ENCODE data around the gene GATAD2A. TPM values are rescaled to one million over a fixed set of nuclear protein-coding genes. Genes with fewer than 3 reads are reported as not detected.

Gene GATAD2A
- total RNA-seq, 1 donor from 2014 or later: 163 TPM

GRCh38 chr19:19492026-19492610, 86.6 kb downstream of the GATAD2A start:
- peaks cover 4% of the 10 kb centered on the region for H3K36me3 Mint-ChIP-seq (ENCODE audit: low read depth, unreplicated experiment)
- peaks cover 72% of the 10 kb centered on the region for H3K79me2 ChIP-seq (ENCODE audit: insufficient read depth, low read length)
- no peak for FAIRE-seq

GRCh38 chr19:19493841-19494546, 88.5 kb downstream of the GATAD2A start:
- peaks cover 17% of the 10 kb centered on the region for H3K36me3 ChIP-seq (ENCODE audit: insufficient read depth, low read length)
- FAIRE-seq: no peak

More at GRCh38 chr19:19492026-19492610, 86.6 kb downstream of the GATAD2A start:
- no peaks in the 10 kb centered on the region for H3K27me3 ChIP-seq (ENCODE audit: insufficient read depth, low read length)
- DNase-seq (ENCODE audit: low read depth): no peak
- no peak overlapping the region for H3K27ac ChIP-seq (ENCODE audit: low read depth, low read length)
- H3K9ac ChIP-seq (ENCODE audit: low read length): no peak overlapping the region
- peaks cover 25% of the 10 kb centered on the region for H3K4me1 Mint-ChIP-seq (ENCODE audit: low read depth, unreplicated experiment)
- H3K4me3 Mint-ChIP-seq (ENCODE audit: unreplicated experiment): no peak overlapping the region
- no peak overlapping the region for H3K4me2 ChIP-seq (ENCODE audit: low read length)
- peaks cover 12% of the 10 kb centered on the region for H3K36me3 ChIP-seq (ENCODE audit: insufficient read depth, low read length)
- no peak for TF ChIP-seq EZH2 (IDR thresholded peaks at IDR 0.05; ENCODE audit: insufficient read depth, low read length)
- TF ChIP-seq CTCF (IDR thresholded peaks at IDR 0.05; ENCODE audit: insufficient read depth, low read depth, low read length): no peak
- H4K20me1 ChIP-seq (ENCODE audit: insufficient read depth, low read length): peaks cover 43% of the 10 kb centered on the region
- H3K27me3 Mint-ChIP-seq (ENCODE audit: low read depth, unreplicated experiment): no peaks in the 10 kb centered on the region
- H3K4me3 ChIP-seq (ENCODE audit: insufficient read depth, low read depth, low read length): no peak overlapping the region
- H3K9me3 ChIP-seq (ENCODE audit: insufficient read depth, low read depth, low read length): no peaks in the 10 kb centered on the region
- H3K9me3 Mint-ChIP-seq (ENCODE audit: unreplicated experiment): no peaks in the 10 kb centered on the region
- H3K27ac Mint-ChIP-seq (ENCODE audit: unreplicated experiment): no peak overlapping the region
- H2AFZ ChIP-seq (ENCODE audit: low read depth, low read length): no peak overlapping the region
- H3K4me1 ChIP-seq (ENCODE audit: insufficient read depth, low read length): peaks cover 29% of the 10 kb centered on the region

More at GRCh38 chr19:19493841-19494546, 88.5 kb downstream of the GATAD2A start:
- Histone ChIP-seq H3K9me3 (ENCODE audit: insufficient read depth, low read depth, low read length) (no peaks in the 10 kb centered on the region), H3K4me1 (ENCODE audit: insufficient read depth, low read length) (peaks cover 17% of the 10 kb centered on the region), H2AFZ (ENCODE audit: low read depth, low read length) (no peak overlapping the region), H3K4me3 (ENCODE audit: insufficient read depth, low read depth, low read length) (no peak overlapping the region), H4K20me1 (ENCODE audit: insufficient read depth, low read length) (peaks cover 43% of the 10 kb centered on the region), H3K27me3 (ENCODE audit: insufficient read depth, low read length) (no peaks in the 10 kb centered on the region), H3K27ac (ENCODE audit: low read depth, low read length) (no peak overlapping the region), H3K4me2 (ENCODE audit: low read length) (no peak overlapping the region), H3K79me2 (ENCODE audit: insufficient read depth, low read length) (peaks cover 63% of the 10 kb centered on the region), H3K9ac (ENCODE audit: low read length) (no peak overlapping the region)
- Mint-ChIP-seq H3K4me3 (ENCODE audit: unreplicated experiment) (no peak overlapping the region), H3K4me1 (ENCODE audit: low read depth, unreplicated experiment) (peaks cover 10% of the 10 kb centered on the region), H3K36me3 (ENCODE audit: low read depth, unreplicated experiment) (peaks cover 6% of the 10 kb centered on the region), H3K27me3 (ENCODE audit: low read depth, unreplicated experiment) (no peaks in the 10 kb centered on the region), H3K9me3 (ENCODE audit: unreplicated experiment) (no peaks in the 10 kb centered on the region), H3K27ac (ENCODE audit: unreplicated experiment) (no peak overlapping the region)
- no peak for TF ChIP-seq EZH2 (IDR thresholded peaks at IDR 0.05; ENCODE audit: insufficient read depth, low read length)
- no peak for TF ChIP-seq CTCF (IDR thresholded peaks at IDR 0.05; ENCODE audit: insufficient read depth, low read depth, low read length)
- no peak for DNase-seq (ENCODE audit: low read depth)

Data from astrocyte (in vitro differentiated cells and primary cell).